GM18508 (cell line): Measurements from ENCODE around the gene TFCP2L1.

Experiments used
- ATAC-seq: cut with Tn5 transposase; IDR thresholded peaks from one replicate; pipeline ENCODE4 v1.9.1; 2021; ENCODE audit warnings: moderate number of reproducible peaks; ENCODE audit not compliant: insufficient read depth, unreplicated experiment

Gene TFCP2L1

GRCh38 chr2:121297217-121297830 is 12.3 kb upstream of the TFCP2L1 start:
- no peak for ATAC-seq

- ATAC-seq: no peak
Measured at GRCh38 chr2:121295911-121296650, 11.1 kb upstream of the TFCP2L1 start.

GRCh38 chr2:121294881-121295840 is 10.2 kb upstream of the TFCP2L1 start:
- no peak for ATAC-seq

- ATAC-seq: no peak
Measured at GRCh38 chr2:121293450-121294325, 8.7 kb upstream of the TFCP2L1 start.

DNA sequence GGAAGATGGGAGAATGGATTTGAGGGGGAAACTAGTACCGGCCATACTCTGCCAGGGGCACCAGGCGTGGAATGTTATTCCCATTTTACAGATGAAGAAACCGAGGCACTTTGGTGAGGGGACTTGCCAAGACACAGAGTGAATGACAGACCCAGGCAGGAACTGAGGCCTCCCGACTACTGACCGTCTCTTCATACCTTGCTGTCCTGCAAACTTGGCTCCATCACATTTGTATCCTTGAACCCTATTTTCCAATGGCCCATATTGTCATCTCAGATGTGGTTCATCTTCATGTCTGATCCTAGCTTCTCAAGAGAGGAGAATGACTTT is 6.2 kb upstream of the TFCP2L1 start:
- no peak for ATAC-seq

DNA sequence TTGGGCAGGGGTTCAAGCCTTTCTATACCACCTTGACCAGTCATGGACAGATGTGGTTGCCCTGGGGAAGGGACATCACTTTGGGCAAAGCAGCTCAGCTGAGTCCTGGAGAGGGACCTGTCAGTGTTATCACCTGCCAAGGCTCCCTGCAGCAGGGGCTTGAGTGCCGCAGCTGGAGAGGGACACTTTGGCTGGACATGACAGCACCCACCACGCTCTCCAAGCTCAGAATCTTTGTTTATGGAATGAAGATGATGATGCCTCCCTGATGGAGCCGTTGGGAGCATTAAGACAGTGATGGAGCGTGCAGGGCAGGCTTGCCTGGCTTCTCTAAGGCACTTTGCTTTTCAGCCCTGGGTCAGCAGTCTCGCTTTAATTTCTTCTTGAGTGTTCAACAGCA is 4.3 kb upstream of the TFCP2L1 start:
- ATAC-seq: no peak

DNA sequence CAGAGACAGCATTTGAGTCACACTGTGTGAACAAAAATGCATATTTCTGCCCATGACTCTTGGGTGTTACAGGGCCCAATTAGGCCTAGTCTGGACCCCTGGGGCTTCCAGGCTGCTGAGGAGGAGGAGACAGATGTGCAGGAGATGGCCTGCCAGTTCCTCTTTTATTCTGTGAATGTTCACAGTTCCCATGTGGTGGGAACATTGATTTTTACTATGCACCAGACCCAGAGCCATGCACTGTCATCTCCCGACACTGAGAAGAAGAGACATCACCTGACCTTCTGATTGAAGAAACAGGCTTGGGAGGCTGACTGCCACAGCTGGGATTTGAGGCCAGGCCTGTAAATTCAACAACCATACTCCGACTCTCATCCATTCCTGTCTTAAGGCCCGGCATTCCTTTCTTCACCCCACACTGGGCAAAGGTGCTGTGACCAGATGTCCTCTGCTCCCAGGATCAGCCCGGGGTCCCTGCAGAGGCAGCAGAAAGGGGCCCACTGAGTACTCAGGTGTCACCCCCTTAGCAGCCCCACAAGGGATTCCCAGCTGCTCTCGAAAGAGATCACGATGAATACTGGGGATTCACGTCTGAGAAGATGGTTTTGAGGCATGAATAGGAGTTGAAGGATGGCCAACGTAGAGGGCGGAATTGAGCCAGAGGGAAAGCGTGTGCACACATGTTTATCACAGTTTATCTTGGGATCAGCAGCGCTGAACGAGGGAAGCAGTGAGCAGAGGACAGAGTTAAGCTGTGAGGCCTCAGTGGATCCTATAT is 3.6 kb upstream of the TFCP2L1 start:
- ATAC-seq: no peak

DNA sequence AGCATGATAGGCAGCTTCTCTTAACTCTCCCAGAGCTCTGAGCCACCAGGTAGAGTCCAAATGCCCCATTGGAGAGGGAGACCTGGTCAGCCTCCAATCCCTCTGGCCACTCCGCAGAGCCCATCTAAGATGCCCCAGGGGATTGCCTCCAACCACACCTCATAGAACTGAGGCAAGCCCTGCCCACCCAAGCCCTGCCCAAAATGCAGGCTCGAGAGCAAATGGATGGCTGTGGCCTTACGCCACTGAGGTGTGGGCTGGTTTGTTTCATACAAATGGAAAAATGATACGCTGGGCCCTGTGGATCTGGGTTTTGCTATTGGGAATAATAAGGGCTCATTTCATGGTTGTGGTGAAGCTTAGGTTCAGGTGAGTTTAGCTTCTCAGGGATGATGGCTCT is 3.0 kb upstream of the TFCP2L1 start:
- ATAC-seq: no peak

GRCh38 chr2:121287146-121287798 is 2.3 kb upstream of the TFCP2L1 start:
- no peak for ATAC-seq

DNA sequence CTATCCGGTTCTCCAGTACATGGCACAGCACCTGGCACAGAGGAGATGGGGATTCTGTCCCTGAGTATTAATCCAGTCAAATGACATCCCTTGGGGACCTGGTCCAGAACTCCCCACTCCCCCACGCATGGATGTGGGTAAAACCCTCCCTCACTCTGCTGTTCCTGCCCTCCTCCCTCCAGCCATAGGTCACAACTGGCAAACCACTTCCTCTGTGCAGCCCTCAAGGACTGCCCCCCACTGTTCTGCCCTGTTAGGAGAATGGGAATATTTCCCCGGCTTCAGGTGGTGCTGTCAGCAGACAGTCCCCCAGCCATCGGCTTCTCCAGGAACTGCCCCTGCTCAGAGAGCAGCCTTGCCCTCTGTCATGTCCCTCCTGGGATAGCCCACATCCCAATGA is 1.5 kb upstream of the TFCP2L1 start:
- no peak for ATAC-seq

DNA sequence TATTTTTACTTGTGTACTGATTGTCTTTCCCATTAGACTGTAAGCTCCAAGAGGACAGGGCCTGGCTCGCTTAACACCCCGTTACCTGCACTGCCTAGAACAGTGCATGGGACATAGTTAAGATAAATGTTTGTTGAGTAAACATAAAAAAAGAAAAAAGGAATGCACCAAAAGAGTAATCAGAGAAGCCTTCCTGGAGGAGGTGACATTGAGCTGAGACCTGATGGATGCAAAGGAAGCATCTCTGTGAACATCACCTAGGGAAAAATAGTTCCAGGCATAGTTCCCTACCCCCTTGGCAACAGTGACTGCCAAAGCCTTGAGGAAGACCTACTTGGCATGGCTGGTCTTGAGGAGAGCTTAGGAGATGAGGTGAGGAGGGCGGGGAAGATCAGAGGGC is 924 bp upstream of the TFCP2L1 start:
- no peak for ATAC-seq

DNA sequence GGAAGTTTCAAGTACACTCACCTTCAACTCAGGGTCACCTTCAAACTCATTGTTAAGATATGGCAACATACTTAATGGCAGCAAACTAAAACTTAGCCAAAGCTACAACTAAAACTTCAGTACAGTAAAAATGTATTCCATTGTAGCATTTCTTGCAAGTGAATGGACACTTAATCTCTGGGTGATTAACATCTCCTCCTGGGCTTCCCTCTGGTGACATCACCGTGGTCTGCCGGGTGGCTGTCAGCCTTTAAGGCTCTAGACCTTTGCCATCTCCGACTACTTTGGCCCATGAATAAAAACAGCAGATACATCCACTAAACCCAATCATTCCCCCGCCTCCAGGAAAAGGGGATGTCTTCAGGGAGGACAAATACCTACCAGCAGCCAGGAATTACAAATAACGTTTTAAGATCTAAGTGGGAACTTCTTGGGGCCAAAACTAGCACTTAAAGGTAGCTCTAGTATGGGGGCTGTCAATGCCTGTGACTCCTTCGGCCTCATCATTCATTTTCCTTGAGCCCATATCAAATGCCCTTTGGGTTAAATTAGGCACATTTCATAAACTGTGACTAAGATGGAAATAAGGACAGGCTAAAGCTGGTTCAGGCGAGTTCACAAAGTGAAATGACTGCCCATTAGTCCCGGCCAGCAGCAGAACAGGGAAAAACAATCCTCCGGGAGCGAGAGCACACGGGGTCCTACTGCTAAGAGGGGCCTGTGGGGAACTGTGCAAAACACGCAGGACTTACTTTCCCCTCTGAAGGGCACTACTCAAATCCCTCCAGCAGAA is 1.1 kb downstream of the TFCP2L1 start:
- ATAC-seq: no peak

GRCh38 chr2:121282800-121283385 is 2.1 kb downstream of the TFCP2L1 start:
- no peak for ATAC-seq

GRCh38 chr2:121281694-121282093 is 3.3 kb downstream of the TFCP2L1 start:
- ATAC-seq: no peak

- ATAC-seq: no peak
Measured at GRCh38 chr2:121281107-121281506, 3.9 kb downstream of the TFCP2L1 start.

DNA sequence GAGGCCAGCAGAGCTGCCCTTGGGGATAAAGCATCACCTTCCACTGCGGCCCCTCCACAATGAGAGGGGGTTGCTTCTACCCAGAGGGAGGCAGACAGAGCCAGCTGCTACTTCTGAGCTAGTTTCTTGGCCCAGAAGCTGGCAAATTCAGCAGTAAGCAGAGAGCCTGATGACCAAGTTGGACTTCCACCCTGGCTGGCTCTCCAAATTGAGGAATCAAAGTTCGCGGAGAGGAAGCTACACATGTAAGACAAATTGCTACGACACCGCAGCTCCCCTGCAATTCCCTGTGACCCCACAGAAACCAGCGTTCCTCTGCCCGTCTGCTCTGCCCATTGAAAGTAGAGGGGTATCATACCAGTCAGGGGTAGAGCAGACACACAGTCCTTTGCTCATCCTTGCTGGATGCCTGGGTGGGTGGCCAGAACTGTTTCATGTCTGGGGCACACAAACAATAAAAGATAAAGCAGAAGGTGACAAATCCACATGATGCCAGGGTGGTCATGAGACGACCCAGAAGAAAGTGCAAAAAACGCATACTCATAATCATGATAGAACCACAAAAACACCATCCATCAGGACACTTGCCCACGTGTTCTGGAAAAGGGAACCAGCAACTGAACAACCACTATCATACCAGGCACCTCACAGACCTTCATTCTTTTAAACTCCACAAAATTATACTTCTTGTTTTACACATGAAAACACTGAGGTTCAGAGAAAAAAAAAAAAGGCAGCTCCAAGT is 5.4 kb downstream of the TFCP2L1 start:
- ATAC-seq: no peak

GRCh38 chr2:121276341-121276740 is 8.7 kb downstream of the TFCP2L1 start:
- no peak for ATAC-seq
